HEK293 (cell line): Measurements from ENCODE around the gene CAPN13.

Experiments used
- FEZF1 ChIP-seq: fragments of 450-650 bp; formaldehyde crosslinking; IDR thresholded peaks from 2 replicates; pipeline ENCODE4 v1.5.1; 2016; ENCODE audit warnings: missing biosample characterization, missing genetic modification characterization
- KLF16 ChIP-seq: fragments of 450-650 bp; formaldehyde crosslinking; IDR thresholded peaks from 2 replicates; pipeline ENCODE4 v1.5.1; 2017; ENCODE audit warnings: missing biosample characterization, missing genetic modification characterization
- ZNF146 ChIP-seq: fragments of 450-650 bp; formaldehyde crosslinking; IDR thresholded peaks from 2 replicates; pipeline ENCODE4 v1.5.1; 2016; ENCODE audit warnings: missing biosample characterization, missing genetic modification characterization
- ZNF416 ChIP-seq: fragments of 450-650 bp; formaldehyde crosslinking; IDR thresholded peaks from 2 replicates; pipeline ENCODE4 v1.5.1; 2016; ENCODE audit warnings: missing biosample characterization, missing genetic modification characterization
- ZNF837 ChIP-seq: fragments of 450-650 bp; formaldehyde crosslinking; IDR thresholded peaks from 2 replicates; pipeline ENCODE4 v1.5.1; 2016; ENCODE audit warnings: missing biosample characterization, missing genetic modification characterization
- TF ChIP-seq, protein P1 (sequence below): fragments of 450-650 bp; formaldehyde crosslinking; IDR thresholded peaks from 2 replicates; pipeline ENCODE4 v1.5.1; 2016; ENCODE audit warnings: missing biosample characterization, missing genetic modification characterization
- TF ChIP-seq, protein P2 (sequence below): fragments of 450-650 bp; formaldehyde crosslinking; IDR thresholded peaks from 2 replicates; pipeline ENCODE4 v1.5.1; 2016; ENCODE audit warnings: missing biosample characterization, missing genetic modification characterization

DNA sequence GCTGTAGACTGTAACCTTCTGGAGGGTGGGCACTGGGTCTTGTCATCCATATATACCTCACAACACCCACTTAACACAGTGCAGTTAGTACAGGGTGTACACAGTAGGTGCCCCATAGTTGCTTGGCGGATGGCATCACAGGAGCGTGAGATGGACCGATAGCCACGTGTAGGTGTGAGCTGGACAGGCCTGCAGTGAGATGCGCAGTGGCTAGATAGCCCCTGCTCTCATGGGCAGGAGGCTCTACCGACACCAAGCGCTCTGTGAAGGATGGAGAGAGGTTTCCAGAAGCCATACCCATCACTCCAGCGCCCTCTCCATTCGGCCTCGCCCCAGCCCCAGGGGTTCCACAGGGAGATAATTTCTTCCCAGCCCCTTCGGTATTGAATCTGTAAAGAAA lies 49.5 kb downstream of the CAPN13 start:
- TF ChIP-seq FEZF1 (no peak), KLF16 (tag by site-specific recombination) (no peak), ZNF416 (tag by site-specific recombination) (no peak), ZNF146 (tag by site-specific recombination) (no peak), ZNF837 (tag by site-specific recombination) (no peak)
- TF ChIP-seq, protein P1, sequence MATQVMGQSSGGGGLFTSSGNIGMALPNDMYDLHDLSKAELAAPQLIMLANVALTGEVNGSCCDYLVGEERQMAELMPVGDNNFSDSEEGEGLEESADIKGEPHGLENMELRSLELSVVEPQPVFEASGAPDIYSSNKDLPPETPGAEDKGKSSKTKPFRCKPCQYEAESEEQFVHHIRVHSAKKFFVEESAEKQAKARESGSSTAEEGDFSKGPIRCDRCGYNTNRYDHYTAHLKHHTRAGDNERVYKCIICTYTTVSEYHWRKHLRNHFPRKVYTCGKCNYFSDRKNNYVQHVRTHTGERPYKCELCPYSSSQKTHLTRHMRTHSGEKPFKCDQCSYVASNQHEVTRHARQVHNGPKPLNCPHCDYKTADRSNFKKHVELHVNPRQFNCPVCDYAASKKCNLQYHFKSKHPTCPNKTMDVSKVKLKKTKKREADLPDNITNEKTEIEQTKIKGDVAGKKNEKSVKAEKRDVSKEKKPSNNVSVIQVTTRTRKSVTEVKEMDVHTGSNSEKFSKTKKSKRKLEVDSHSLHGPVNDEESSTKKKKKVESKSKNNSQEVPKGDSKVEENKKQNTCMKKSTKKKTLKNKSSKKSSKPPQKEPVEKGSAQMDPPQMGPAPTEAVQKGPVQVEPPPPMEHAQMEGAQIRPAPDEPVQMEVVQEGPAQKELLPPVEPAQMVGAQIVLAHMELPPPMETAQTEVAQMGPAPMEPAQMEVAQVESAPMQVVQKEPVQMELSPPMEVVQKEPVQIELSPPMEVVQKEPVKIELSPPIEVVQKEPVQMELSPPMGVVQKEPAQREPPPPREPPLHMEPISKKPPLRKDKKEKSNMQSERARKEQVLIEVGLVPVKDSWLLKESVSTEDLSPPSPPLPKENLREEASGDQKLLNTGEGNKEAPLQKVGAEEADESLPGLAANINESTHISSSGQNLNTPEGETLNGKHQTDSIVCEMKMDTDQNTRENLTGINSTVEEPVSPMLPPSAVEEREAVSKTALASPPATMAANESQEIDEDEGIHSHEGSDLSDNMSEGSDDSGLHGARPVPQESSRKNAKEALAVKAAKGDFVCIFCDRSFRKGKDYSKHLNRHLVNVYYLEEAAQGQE (tag by site-specific recombination): no peak
- TF ChIP-seq, protein P2, sequence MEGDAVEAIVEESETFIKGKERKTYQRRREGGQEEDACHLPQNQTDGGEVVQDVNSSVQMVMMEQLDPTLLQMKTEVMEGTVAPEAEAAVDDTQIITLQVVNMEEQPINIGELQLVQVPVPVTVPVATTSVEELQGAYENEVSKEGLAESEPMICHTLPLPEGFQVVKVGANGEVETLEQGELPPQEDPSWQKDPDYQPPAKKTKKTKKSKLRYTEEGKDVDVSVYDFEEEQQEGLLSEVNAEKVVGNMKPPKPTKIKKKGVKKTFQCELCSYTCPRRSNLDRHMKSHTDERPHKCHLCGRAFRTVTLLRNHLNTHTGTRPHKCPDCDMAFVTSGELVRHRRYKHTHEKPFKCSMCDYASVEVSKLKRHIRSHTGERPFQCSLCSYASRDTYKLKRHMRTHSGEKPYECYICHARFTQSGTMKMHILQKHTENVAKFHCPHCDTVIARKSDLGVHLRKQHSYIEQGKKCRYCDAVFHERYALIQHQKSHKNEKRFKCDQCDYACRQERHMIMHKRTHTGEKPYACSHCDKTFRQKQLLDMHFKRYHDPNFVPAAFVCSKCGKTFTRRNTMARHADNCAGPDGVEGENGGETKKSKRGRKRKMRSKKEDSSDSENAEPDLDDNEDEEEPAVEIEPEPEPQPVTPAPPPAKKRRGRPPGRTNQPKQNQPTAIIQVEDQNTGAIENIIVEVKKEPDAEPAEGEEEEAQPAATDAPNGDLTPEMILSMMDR (tag by site-specific recombination): no peak
